Measurements from ENCODE around the gene FBP2. TPM values are rescaled to one million over a fixed set of nuclear protein-coding genes. Genes with fewer than 3 reads are reported as not detected.
A peak's percentile ranks its signal among the peaks of the same experiment; 100 is the strongest.

The FBP2 gene
- total and polyA plus RNA-seq, 4 donors = 0.02 to 0.88 TPM; not detected in 2

DNA sequence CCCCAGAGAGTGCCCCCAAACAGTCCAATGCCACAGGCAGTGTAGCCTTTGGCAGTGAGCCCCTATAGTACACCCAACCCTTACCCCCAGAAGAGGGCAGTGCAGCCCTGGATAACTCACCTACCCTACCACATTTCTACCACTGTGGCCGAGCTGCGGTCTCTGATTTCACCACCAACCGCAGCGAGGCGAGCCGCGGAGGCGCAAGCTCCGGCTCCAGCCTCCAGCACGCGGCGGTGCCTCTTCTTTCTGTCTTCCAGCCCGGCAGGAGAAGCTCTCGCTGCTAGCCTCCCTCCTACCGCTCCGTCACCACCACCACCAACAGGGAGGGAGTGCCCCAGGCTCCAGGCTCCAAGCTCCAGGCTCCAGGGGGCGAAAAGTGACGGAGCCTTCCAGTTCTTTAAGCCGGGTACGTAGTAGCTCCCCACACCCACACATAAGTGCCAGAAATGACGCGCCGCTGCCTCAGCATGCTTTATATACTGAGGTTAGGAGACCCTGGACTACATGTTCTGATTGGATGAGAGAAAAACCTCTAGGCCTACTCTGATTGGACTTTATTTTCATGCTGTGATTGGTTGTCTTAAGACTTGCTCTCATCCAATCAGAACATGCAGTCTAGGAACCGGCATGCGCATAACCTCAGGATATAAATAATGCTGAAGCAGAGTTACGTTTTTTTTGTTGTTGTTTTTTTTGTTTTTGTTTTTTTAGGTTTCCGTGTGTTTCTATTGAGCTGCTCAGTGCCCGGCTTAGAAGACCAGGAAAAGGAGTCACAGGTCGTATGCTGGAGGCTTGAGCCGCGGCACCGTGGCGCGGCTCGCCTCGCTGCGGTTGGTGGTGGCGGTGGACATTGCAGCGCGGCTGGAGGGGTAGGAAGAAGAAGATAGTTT, 38.9 kb downstream of the FBP2 start, which contains the start of gene PCAT7:
Gene PCAT7, plus strand, starts transcription at position 645 of the 893 bp plus-strand sequence.
- Histone ChIP-seq H3K9ac (ENCODE audit: insufficient read depth in 1 of 2, low read length in 2 of 2) (no peak within 1 kb of the TSS), H3K36me3 (ENCODE audit: control insufficient read depth in 4 of 4, insufficient read depth in 4 of 4, low read length in 4 of 4) (no peaks in the 10 kb centered on the region), H3K4me1 (ENCODE audit: control insufficient read depth in 5 of 5, insufficient read depth in 5 of 5, low read length in 5 of 5) (no peaks in the 10 kb centered on the region), H3K27ac (ENCODE audit: low read depth in 1 of 2, low read length in 1 of 2) (no peak within 1 kb of the TSS), H3K4me3 (no peak within 1 kb of the TSS), H3K27me3 (ENCODE audit: control insufficient read depth in 3 of 3, insufficient read depth in 3 of 3, low read length in 2 of 3) (no peaks in the 10 kb centered on the region), H3K9me3 (ENCODE audit: control insufficient read depth in 4 of 4, insufficient read depth in 3 of 4, low read length in 3 of 4) (no peaks in the 10 kb centered on the region)
- 78 to 80% methylated on average over 40 of the region's 40 CpGs for WGBS, 2 donors
- ATAC-seq (ENCODE audit: insufficient read depth, low FRiP score) (no peak), DNase-seq (peak; percentile 45 to 78 (median 56))
- TF ChIP-seq, protein P1, sequence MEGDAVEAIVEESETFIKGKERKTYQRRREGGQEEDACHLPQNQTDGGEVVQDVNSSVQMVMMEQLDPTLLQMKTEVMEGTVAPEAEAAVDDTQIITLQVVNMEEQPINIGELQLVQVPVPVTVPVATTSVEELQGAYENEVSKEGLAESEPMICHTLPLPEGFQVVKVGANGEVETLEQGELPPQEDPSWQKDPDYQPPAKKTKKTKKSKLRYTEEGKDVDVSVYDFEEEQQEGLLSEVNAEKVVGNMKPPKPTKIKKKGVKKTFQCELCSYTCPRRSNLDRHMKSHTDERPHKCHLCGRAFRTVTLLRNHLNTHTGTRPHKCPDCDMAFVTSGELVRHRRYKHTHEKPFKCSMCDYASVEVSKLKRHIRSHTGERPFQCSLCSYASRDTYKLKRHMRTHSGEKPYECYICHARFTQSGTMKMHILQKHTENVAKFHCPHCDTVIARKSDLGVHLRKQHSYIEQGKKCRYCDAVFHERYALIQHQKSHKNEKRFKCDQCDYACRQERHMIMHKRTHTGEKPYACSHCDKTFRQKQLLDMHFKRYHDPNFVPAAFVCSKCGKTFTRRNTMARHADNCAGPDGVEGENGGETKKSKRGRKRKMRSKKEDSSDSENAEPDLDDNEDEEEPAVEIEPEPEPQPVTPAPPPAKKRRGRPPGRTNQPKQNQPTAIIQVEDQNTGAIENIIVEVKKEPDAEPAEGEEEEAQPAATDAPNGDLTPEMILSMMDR (IDR thresholded peaks at IDR 0.05; ENCODE audit: control extremely low read depth, extremely low read depth) = peak; percentile 2

DNA sequence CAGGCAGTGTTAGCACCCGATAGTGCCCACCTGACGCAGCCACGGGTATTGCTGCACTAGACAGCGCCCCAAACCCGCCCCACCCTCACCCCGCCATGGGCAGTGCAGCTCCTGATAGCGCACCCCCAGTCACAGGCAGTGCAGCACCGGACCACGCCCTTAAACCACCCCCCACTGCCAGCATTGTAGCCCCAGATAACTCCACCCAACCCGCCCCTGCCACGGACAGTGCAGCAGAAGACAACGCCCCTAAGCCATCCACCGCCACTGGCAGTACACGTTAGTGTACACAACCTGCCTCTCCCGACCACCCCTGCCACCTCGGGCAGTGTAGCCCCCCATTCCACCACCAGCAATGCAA, 39.6 kb downstream of the FBP2 start:
- H3K27ac ChIP-seq (ENCODE audit: low read depth in 1 of 2, low read length in 1 of 2) = no peak overlapping the region
- ATAC-seq (ENCODE audit: insufficient read depth, low FRiP score) (no peak), DNase-seq (no peak)
- no peaks in the 10 kb centered on the region for H3K36me3 ChIP-seq (ENCODE audit: control insufficient read depth in 4 of 4, insufficient read depth in 4 of 4, low read length in 4 of 4)
- H3K4me3 ChIP-seq = no peak overlapping the region
- TF ChIP-seq, protein P1 (IDR thresholded peaks at IDR 0.05; ENCODE audit: control extremely low read depth, extremely low read depth) = no peak
- no peaks in the 10 kb centered on the region for H3K9me3 ChIP-seq (ENCODE audit: control insufficient read depth in 4 of 4, insufficient read depth in 3 of 4, low read length in 3 of 4)
- 89 to 91% methylated on average over 15 to 16 of the region's 16 CpGs for WGBS, 2 donors
- no peak overlapping the region for H3K9ac ChIP-seq (ENCODE audit: insufficient read depth in 1 of 2, low read length in 2 of 2)
- no peaks in the 10 kb centered on the region for H3K4me1 ChIP-seq (ENCODE audit: control insufficient read depth in 5 of 5, insufficient read depth in 5 of 5, low read length in 5 of 5)
- H3K27me3 ChIP-seq (ENCODE audit: control insufficient read depth in 3 of 3, insufficient read depth in 3 of 3, low read length in 2 of 3) = no peaks in the 10 kb centered on the region

DNA sequence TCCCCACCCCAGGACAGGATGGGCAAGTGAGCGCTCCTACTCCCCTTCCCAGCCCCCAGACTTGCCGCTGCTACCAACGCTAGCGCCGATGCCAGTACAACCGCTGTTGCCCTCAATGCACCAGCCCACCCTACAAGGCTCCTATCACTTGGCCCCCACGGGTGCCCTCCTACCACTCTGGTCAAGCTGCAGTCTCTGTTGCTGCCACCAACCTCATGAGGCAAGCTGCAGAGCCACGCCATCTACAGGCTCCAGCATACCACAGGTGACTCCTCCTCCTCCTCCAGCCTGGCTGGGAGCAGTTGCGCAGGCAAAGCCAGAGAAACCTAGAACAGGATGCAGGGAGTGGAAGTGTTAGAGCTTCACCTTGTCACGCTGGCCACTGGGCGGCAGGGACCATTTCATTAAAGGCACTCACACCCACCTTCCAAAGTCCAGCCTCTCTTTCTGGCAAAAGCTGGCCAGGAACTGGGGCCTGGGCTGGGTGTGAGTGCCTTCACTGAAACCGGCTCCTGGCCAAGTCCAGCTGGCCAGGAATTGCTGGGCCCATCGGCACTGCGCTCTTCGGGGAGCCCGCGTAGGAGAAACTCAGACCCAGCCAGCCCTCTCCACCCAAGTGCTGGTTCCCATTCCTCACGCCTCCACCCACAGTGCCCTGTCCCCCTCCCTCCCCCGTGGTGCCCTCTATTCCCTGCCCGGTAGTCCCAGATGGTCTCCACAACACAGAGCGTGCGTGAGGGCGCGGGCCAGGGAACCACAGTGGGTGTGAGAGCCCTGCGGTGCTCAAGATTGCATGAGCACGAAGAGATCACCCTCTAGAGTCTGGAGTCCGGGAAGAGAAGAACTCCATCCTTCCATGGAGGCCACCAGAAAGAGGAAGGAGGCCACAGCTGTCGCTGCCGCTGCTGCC, 40.3 kb downstream of the FBP2 start:
- Histone ChIP-seq H3K27me3 (ENCODE audit: control insufficient read depth in 3 of 3, insufficient read depth in 3 of 3, low read length in 2 of 3) (no peaks in the 10 kb centered on the region), H3K36me3 (ENCODE audit: control insufficient read depth in 4 of 4, insufficient read depth in 4 of 4, low read length in 4 of 4) (no peaks in the 10 kb centered on the region), H3K9ac (ENCODE audit: insufficient read depth in 1 of 2, low read length in 2 of 2) (no peak overlapping the region), H3K9me3 (ENCODE audit: control insufficient read depth in 4 of 4, insufficient read depth in 3 of 4, low read length in 3 of 4) (no peaks in the 10 kb centered on the region), H3K27ac (ENCODE audit: low read depth in 1 of 2, low read length in 1 of 2) (no peak overlapping the region), H3K4me3 (no peak overlapping the region), H3K4me1 (ENCODE audit: control insufficient read depth in 5 of 5, insufficient read depth in 5 of 5, low read length in 5 of 5) (no peaks in the 10 kb centered on the region)
- ATAC-seq (ENCODE audit: insufficient read depth, low FRiP score) (no peak), DNase-seq (no peak)
- 92 to 93% methylated on average over 29 of the region's 29 CpGs for WGBS, 2 donors
- TF ChIP-seq, protein P1 (IDR thresholded peaks at IDR 0.05; ENCODE audit: control extremely low read depth, extremely low read depth) = no peak
